H1 (cell line): Measurements from ENCODE around the gene ERICH2. TPM values are rescaled to one million over a fixed set of nuclear protein-coding genes. Genes with fewer than 3 reads are reported as not detected.
A peak's percentile ranks its signal among the peaks of the same experiment; 100 is the strongest.

Experiments
- ATF2 ChIP-seq: IDR thresholded peaks from 2 replicates; pipeline ENCODE4 v1.6.1; 2012; ENCODE audit warnings: low read length, inconsistent platforms
- BCL11A ChIP-seq, 2 experiments: IDR thresholded peaks; one replicate each; pipeline ENCODE4 v1.6.1; 2011; ENCODE audit warnings: low read depth in 2 of 2, low read length in 2 of 2, mild to moderate bottlenecking in 2 of 2
- BRCA1 ChIP-seq: IDR thresholded peaks from 2 replicates; pipeline ENCODE4 v1.6.1; 2012; ENCODE audit warnings: low read depth, low read length, improper control_type of control experiment
- CBX5 ChIP-seq: fragments of 300-800, 300-1000 bp; sonication (generic); IDR thresholded peaks from 2 replicates; pipeline ENCODE4 v1.7.1; 2016; ENCODE audit warnings: antibody characterized with exemption, low read length, low read depth
- CBX8 ChIP-seq: fragments of 300-800, 300-1000 bp; sonication (generic); IDR thresholded peaks from 2 replicates; pipeline ENCODE4 v1.7.1; 2016; ENCODE audit warnings: low read depth, low read length, borderline replicate concordance
- EP300 ChIP-seq, 2 experiments: IDR thresholded peaks; 1 replicate in 1 of 2; 2 replicates in 1 of 2; pipeline ENCODE4 v1.6.1; 2011 to 2012; ENCODE audit warnings: low read depth in 2 of 2, low read length in 2 of 2, mild to moderate bottlenecking in 2 of 2, borderline replicate concordance in 1 of 2, inconsistent platforms in 1 of 2, moderate library complexity in 1 of 2
- HDAC2 ChIP-seq, 2 experiments: fragments of 300-600 bp in 1 of 2; sonication (generic) in 1 of 2; IDR thresholded peaks; 2 replicates each; pipeline ENCODE4 v1.6.1; 2011 to 2012; ENCODE audit warnings: low read depth in 2 of 2, low read length in 2 of 2, mild to moderate bottlenecking in 2 of 2, moderate library complexity in 2 of 2, borderline replicate concordance in 1 of 2, inconsistent platforms in 1 of 2
- KDM4A ChIP-seq: IDR thresholded peaks from one replicate; pipeline ENCODE4 v1.7.1; 2012; ENCODE audit warnings: low read depth, mild to moderate bottlenecking, moderate library complexity, low read length, inconsistent platforms; ENCODE audit not compliant: severe bottlenecking
- POLR2A ChIP-seq, 2 experiments: IDR thresholded peaks; 1 replicate in 1 of 2; 2 replicates in 1 of 2; pipeline ENCODE4 v1.6.1; 2011; ENCODE audit warnings: low read depth in 2 of 2, low read length in 2 of 2, mild to moderate bottlenecking in 2 of 2; ENCODE audit errors: control extremely low read depth in 1 of 2
- RAD21 ChIP-seq, 2 experiments: IDR thresholded peaks in 1 of 2; conservative IDR thresholded peaks in 1 of 2; 2 replicates each; pipeline ENCODE4 v1.6.1; 2011; ENCODE audit warnings: low read depth in 2 of 2, low read length in 2 of 2, improper control_type of control experiment in 1 of 2, inconsistent platforms in 1 of 2, mild to moderate bottlenecking in 1 of 2, moderate library complexity in 1 of 2
- SIN3A ChIP-seq, 2 experiments: IDR thresholded peaks in 1 of 2; conservative IDR thresholded peaks in 1 of 2; 2 replicates each; pipeline ENCODE4 v1.6.1; 2011 to 2012; ENCODE audit warnings: low read length in 2 of 2, improper control_type of control experiment in 1 of 2, low read depth in 1 of 2, mild to moderate bottlenecking in 1 of 2
- SUZ12 ChIP-seq: fragments of 200-600 bp; sonication (generic); IDR thresholded peaks from 2 replicates; pipeline ENCODE4 v1.6.1; 2012; ENCODE audit warnings: mild to moderate bottlenecking, inconsistent platforms, low read length, moderate library complexity, mixed read lengths
- TAF7 ChIP-seq: optimal IDR thresholded peaks from 2 replicates; pipeline ENCODE3; 2011; ENCODE audit warnings: low read depth, mild to moderate bottlenecking, inconsistent platforms, low read length, moderate library complexity, borderline replicate concordance
- TBP ChIP-seq: IDR thresholded peaks from 2 replicates; pipeline ENCODE4 v1.6.1; 2011; ENCODE audit warnings: low read depth, low read length, improper control_type of control experiment
- TCF12 ChIP-seq: IDR thresholded peaks from 2 replicates; pipeline ENCODE4 v1.6.1; 2011; ENCODE audit warnings: low read depth, mild to moderate bottlenecking, low read length
- TEAD4 ChIP-seq: IDR thresholded peaks from 2 replicates; pipeline ENCODE4 v1.6.1; 2012; ENCODE audit warnings: low read depth, low read length, inconsistent platforms, mixed read lengths
- polyA plus RNA-seq, 7 experiments: library from polyadenylated mRNA; depleted of rRNA in 3 of 7; stranded (reverse) in 5 of 7; unstranded in 2 of 7; fragments of >200 nt in 5 of 7; fragments of 200-250 nt in 2 of 7; gene quantifications; 1 replicate in 5 of 7; 2 replicates in 1 of 7; 4 replicates in 1 of 7; pipeline versions ENCODE4 v1.2.1 to v1.2.3, GENCODE V29; 2011 to 2013; ENCODE audit warnings: missing spikeins in 2 of 7, mixed read lengths in 2 of 7
- total RNA-seq: library from RNA; stranded (reverse); fragmentation: NEBNext Ultra II Directional; extraction: Animal tissue kit (Norgen Biotek cat#: 25700); gene quantifications from 2 replicates; pipeline ENCODE4 v1.2.1, GENCODE V29; 2021

Gene ERICH2
- total and polyA plus RNA-seq, 2 of the 8 experiments (the other 6 are each of a cell fraction or from before 2014, with no cell fraction given), result 0.20 to 2.1 TPM

GRCh38 chr2:170815746-170816503 is 45.7 kb downstream of the ERICH2 start (continued):
- TF ChIP-seq TEAD4 (peak; percentile 45; the same call in 1 of the 2 replicates), RAD21 (IDR thresholded peaks at IDR 0.05 in 1 of 2, conservative IDR thresholded peaks at IDR 0.05 in 1 of 2; ENCODE audit: low read depth in 2 of 2, low read length in 2 of 2) (peak; percentile 93 to 96), HDAC2 (IDR thresholded peaks at IDR 0.05; ENCODE audit: borderline replicate concordance in 1 of 2, low read depth in 2 of 2, low read length in 2 of 2) (no peak; a peak in 1 of 4 replicates), BCL11A (IDR thresholded peaks at IDR 0.05; ENCODE audit: low read depth in 2 of 2, low read length in 2 of 2) (no peak), TCF12 (peak; percentile 55; the same call in 1 of the 2 replicates), SUZ12 (peak; percentile 50), TBP (no peak), BRCA1 (no peak), KDM4A (peak; percentile 56), TAF7 (no peak), EP300 (IDR thresholded peaks at IDR 0.05; ENCODE audit: borderline replicate concordance in 1 of 2, low read depth in 2 of 2, low read length in 2 of 2) (no peak), ATF2 (no peak), SIN3A (conservative IDR thresholded peaks at IDR 0.05 in 1 of 2, IDR thresholded peaks at IDR 0.05 in 1 of 2; ENCODE audit: low read depth in 1 of 2, low read length in 2 of 2) (peak; percentile 37 to 77; a peak in 1 of 4 replicates), POLR2A (IDR thresholded peaks at IDR 0.05; ENCODE audit: control extremely low read depth in 1 of 2, low read depth in 2 of 2, low read length in 2 of 2) (no peak), CBX8 (no peak), CBX5 (no peak)
- TF ChIP-seq, all 59 proteins: peak for 8
